LNCaP clone FGC (cell line): ENCODE measurements around the gene IL1RL2.

ENCODE experiments used
- DNase-seq: peaks from one replicate; pipeline ENCODE4 v3.0.0-alpha.2; 2011; ENCODE audit warnings: low read depth
- H3K4me3 ChIP-seq: 2 replicates; pipeline ENCODE4 v1.5.1; 2011; ENCODE audit warnings: mild to moderate bottlenecking, low read depth, low read length, control low read depth
- TF ChIP-seq, protein P1 (sequence below): IDR thresholded peaks from 2 replicates; pipeline ENCODE4 v1.5.1; 2012; ENCODE audit warnings: mild to moderate bottlenecking; ENCODE audit not compliant: control insufficient read depth, insufficient read depth; ENCODE audit errors: extremely low read depth

IL1RL2 gene

DNA sequence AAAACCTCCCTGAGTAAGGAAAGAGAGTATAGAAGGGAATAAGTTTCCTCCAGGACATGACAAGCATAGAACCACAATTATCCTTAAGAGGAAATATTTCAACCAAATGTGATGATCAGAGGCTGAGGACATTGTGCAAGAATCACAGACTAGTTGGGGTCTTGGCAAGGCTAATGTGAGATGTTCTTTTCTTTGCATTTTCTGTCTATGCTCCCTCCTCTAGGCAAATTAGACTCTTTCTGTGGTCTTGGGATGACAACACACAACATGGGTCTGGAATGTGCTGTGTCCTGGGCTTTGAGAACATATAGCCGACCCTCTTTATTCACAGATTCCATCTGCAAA, 92.5 kb downstream of the IL1RL2 start:
- no peak overlapping the region for H3K4me3 ChIP-seq
- TF ChIP-seq, protein P1, sequence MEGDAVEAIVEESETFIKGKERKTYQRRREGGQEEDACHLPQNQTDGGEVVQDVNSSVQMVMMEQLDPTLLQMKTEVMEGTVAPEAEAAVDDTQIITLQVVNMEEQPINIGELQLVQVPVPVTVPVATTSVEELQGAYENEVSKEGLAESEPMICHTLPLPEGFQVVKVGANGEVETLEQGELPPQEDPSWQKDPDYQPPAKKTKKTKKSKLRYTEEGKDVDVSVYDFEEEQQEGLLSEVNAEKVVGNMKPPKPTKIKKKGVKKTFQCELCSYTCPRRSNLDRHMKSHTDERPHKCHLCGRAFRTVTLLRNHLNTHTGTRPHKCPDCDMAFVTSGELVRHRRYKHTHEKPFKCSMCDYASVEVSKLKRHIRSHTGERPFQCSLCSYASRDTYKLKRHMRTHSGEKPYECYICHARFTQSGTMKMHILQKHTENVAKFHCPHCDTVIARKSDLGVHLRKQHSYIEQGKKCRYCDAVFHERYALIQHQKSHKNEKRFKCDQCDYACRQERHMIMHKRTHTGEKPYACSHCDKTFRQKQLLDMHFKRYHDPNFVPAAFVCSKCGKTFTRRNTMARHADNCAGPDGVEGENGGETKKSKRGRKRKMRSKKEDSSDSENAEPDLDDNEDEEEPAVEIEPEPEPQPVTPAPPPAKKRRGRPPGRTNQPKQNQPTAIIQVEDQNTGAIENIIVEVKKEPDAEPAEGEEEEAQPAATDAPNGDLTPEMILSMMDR: no peak
- DNase-seq: no peak

DNA sequence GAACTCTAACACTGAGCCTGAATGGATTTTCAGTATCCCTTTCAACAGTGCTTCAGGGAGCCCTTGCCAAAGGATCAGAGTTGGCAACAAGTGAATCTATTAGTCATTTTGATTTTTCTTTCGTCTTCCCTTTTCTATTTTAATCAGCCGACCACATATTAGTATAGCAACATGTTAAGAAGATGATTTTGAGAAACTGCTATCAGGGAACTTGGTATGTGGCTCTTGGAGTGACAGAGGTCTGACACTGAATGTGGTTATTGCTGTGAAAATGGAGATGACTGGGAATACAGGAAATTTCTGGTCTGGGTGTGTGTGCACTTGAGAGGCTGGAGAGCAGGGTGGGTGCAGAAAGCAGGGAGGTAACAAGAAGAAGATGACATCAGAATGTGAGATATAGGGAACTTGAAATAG, 95.9 kb downstream of the IL1RL2 start:
- no peak overlapping the region for H3K4me3 ChIP-seq
- no peak for DNase-seq
- TF ChIP-seq, protein P1: no peak

DNA sequence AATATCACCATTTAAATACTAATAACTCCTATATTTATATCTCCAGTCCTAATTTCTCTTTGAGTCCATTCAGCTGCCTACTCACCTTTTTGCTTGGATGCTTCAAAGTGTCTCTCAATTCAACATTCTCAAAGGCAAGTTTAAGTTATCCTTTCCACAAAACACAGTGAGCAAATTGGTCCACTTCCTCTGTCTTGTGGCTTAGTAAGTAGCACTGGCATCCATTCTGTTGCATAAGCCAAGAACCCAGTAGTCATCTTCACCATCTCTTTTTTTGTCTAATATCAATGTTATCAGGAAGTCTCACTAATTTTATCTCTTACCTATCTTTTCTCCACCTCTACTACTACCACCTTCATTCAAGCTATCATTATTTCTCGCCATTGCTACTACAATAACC, 97.2 kb downstream of the IL1RL2 start:
- TF ChIP-seq, protein P1: no peak
- no peak for DNase-seq
- no peak overlapping the region for H3K4me3 ChIP-seq

DNA sequence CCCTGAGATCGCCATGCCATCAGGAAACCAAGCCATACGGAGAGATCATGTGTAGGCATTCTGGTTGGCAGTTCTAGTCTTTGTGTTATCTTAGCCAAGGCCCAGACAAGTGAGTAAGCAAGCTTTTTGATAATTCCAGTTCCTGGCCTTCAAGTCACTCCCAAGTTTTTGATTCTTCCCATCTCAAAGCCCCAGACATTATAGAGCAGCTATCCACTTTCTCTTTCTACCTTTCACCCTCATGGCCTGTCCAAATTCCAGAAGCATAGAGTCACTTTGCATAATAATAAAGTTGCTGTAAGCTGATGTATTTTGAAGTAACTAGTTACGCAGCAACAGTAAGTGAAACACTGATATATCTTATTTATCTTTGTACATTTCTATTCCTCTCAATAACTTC, 97.8 kb downstream of the IL1RL2 start:
- no peak for DNase-seq
- H3K4me3 ChIP-seq: no peak overlapping the region
- TF ChIP-seq, protein P1: no peak

DNA sequence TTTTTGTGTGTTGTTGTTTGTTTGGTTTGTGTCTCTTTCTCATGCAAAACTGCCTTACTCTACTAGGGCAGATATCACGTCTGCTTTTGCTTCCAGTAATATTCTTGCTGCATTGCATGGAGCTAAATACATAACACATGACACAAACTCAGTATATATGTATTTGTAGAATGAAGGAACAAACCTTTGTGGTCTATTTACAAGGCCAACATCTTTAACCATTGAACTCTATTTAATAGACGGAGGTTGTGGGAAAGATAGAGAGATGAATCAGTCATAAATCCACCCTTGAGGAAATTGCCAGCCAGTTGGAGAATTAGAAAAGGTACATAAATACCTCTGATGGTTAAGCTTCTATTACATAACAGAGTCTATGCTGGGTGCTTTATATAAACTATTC, 98.5 kb downstream of the IL1RL2 start:
- DNase-seq: no peak
- TF ChIP-seq, protein P1: no peak
- H3K4me3 ChIP-seq: no peak overlapping the region

DNA sequence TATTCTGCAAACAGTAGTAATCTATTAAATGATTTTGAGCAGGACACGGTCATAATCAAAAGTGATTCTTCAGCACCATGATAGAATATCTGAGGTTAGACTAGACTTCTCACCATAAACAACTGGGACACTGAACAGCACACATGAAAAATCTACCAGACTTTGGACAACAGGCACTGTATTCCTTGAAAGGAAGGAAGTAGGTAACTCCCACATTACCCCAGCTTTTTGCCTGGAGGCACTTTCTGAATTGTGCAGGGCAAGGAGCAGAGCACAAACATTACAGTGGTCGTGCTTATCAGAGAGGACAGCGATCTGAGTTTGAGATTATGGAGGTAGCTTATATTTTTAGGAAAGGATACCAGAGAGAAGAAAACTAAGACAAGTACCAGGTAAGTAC, 99.2 kb downstream of the IL1RL2 start:
- DNase-seq: no peak

DNA sequence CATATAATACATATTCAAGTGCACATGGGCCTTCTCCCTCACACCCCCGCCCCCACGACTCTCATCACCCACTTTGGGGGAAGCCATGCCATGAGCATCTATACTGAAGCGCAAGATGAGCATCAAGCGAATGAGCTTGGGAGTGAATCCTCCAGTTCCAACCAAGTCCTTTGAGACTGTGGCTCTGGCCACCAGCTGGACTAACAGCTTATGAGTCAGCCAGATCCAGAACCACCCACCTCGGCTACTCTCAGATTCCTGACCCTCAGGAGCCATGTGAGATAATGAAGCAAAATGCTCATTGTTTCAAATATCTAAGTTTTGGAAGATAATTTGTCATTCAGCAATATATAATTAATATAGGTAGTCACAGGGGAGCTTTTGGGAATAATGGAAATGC, 102.3 kb downstream of the IL1RL2 start:
- no peak overlapping the region for H3K4me3 ChIP-seq
- TF ChIP-seq, protein P1: no peak
- no peak for DNase-seq

More for the DNA sequence above, 99.2 kb downstream of the IL1RL2 start:
- TF ChIP-seq, protein P1: no peak
- no peak overlapping the region for H3K4me3 ChIP-seq
